Ectodermal cell (in vitro differentiated cells): ENCODE data around the gene RAPGEF4.

Source experiments
- H3K27ac ChIP-seq: 2 replicates; pipeline ENCODE4 v1.7.0; 2013; ENCODE audit warnings: mild to moderate bottlenecking, low read depth, low read length; ENCODE audit not compliant: insufficient read depth, poor library complexity, severe bottlenecking
- H3K27me3 ChIP-seq: 2 replicates; pipeline ENCODE4 v1.7.0; 2013; ENCODE audit warnings: mild to moderate bottlenecking, low read length; ENCODE audit not compliant: insufficient read depth, control insufficient read depth, poor library complexity, severe bottlenecking
- H3K36me3 ChIP-seq: one replicate; pipeline ENCODE4 v1.7.0; 2013; ENCODE audit warnings: low read length; ENCODE audit not compliant: control insufficient read depth, insufficient read depth
- H3K4me1 ChIP-seq: one replicate; pipeline ENCODE4 v1.7.0; 2013; ENCODE audit warnings: low read length; ENCODE audit not compliant: control insufficient read depth, insufficient read depth
- H3K4me3 ChIP-seq: 2 replicates; pipeline ENCODE4 v1.7.0; 2013; ENCODE audit warnings: low read depth, low read length, control low read depth; ENCODE audit not compliant: insufficient read depth
- H3K9me3 ChIP-seq: 2 replicates; pipeline ENCODE4 v1.7.0; 2013; ENCODE audit warnings: mild to moderate bottlenecking, low read length, moderate library complexity; ENCODE audit not compliant: control insufficient read depth
- WGBS, 2 experiments: methylation state at CpG; one replicate each; pipeline ENCODE4 v1.1.7; 2013; ENCODE audit warnings: missing lambda C conversion rate in 2 of 2; 5-methylcytosine and 5-hydroxymethylcytosine counted together

RAPGEF4 gene

GRCh38 chr2:172869861-172870260 lies 134.2 kb downstream of the RAPGEF4 start:
- 90 to 92% methylated on average over 5 of the region's 5 CpGs for whole genome bisulfite sequencing, 2 experiments
- Histone ChIP-seq H3K27me3 (no peaks in the 10 kb centered on the region), H3K4me3 (no peak overlapping the region), H3K36me3 (no peaks in the 10 kb centered on the region), H3K27ac (no peak overlapping the region), H3K9me3 (no peaks in the 10 kb centered on the region), H3K4me1 (no peaks in the 10 kb centered on the region)

GRCh38 chr2:172870396-172870795 lies 134.8 kb downstream of the RAPGEF4 start:
- Histone ChIP-seq H3K9me3 (no peaks in the 10 kb centered on the region), H3K4me1 (no peaks in the 10 kb centered on the region), H3K36me3 (no peaks in the 10 kb centered on the region), H3K4me3 (no peak overlapping the region), H3K27me3 (no peaks in the 10 kb centered on the region), H3K27ac (no peak overlapping the region)
- WGBS, 2 experiments, result 85 to 88% methylated on average over 2 of the region's 2 CpGs

DNA sequence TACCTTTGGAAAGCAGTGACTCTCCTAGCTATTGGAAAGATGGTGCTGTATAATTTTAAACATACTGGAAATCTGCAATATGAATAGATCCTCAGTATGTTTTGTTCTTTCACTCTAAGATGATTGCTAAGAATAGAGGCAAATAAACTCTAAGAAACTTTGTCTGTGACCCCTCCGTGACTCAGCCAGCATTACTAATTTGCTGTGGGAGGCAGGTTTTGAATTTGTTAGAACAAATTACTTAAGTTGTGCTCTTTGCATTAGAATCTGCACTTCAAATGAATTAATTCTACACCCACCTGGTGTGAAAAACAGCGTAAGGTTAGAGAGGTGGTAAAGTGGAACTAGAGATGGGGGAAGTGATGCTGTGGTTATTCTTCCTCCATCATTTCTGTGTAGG lies 142.2 kb downstream of the RAPGEF4 start:
- H3K27me3 ChIP-seq, result no peaks in the 10 kb centered on the region
- no peaks in the 10 kb centered on the region for H3K4me1 ChIP-seq
- H3K36me3 ChIP-seq, result no peaks in the 10 kb centered on the region
- WGBS, 2 experiments, result 89 to 100% methylated on average over 1 of the region's 2 CpGs
- no peaks in the 10 kb centered on the region for H3K9me3 ChIP-seq
- no peak overlapping the region for H3K4me3 ChIP-seq
- no peak overlapping the region for H3K27ac ChIP-seq

DNA sequence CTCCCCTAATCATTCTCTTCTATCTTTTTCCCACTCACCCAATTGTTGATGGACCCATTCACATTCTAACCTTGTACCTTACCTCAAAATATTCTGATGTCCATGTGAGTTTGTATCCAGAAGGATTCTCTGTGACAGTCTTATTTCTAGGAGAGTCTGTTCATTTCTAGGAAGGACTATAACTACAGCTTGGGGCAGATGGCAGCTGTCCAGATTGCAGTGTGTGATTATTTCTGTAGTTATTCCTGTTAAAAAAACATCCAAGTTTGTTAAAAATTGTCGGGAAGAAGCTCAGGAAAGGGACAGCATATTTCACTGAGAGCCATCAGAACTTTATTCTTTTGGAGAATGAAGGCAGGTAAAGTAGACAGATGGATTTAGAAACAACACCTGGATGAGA lies 142.6 kb downstream of the RAPGEF4 start:
- Histone ChIP-seq H3K36me3 (no peaks in the 10 kb centered on the region), H3K27ac (no peak overlapping the region), H3K9me3 (no peaks in the 10 kb centered on the region), H3K4me1 (no peaks in the 10 kb centered on the region), H3K27me3 (no peaks in the 10 kb centered on the region), H3K4me3 (no peak overlapping the region)
- 95 to 100% methylated on average over 1 of the region's 1 CpG for WGBS, 2 experiments

DNA sequence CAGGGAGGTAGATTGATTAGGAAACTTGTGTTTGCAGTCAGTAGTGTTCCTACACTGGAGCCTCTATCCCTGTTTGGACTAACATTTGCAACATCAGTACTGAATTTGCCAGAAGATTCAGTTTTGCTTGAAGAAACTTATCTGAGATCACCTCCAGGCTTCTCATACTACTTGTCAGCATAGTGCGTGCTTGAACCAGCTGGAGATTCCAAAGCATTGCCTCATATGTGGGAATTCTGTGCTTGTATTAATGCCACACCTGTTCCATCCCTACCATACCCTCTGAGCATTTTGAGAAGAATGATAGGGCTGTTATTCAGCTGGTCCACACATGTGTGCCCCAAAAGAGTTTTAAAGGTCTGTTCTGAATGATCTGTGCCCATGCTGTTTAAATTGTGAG lies 148.7 kb downstream of the RAPGEF4 start:
- no peaks in the 10 kb centered on the region for H3K4me1 ChIP-seq
- no peaks in the 10 kb centered on the region for H3K36me3 ChIP-seq
- H3K27me3 ChIP-seq, result no peaks in the 10 kb centered on the region
- H3K4me3 ChIP-seq, result no peak overlapping the region
- H3K27ac ChIP-seq, result no peak overlapping the region
- no peaks in the 10 kb centered on the region for H3K9me3 ChIP-seq
- WGBS, 2 experiments, result 100% methylated on average over 1 of the region's 1 CpG

GRCh38 chr2:172885996-172886395 lies 150.4 kb downstream of the RAPGEF4 start:
- H3K27me3 ChIP-seq, result no peaks in the 10 kb centered on the region
- 86 to 90% methylated on average over 3 of the region's 3 CpGs for WGBS, 2 experiments

GRCh38 chr2:172887280-172887679 lies 151.6 kb downstream of the RAPGEF4 start:
- no peak overlapping the region for H3K27ac ChIP-seq
- no peaks in the 10 kb centered on the region for H3K27me3 ChIP-seq
- H3K36me3 ChIP-seq, result no peaks in the 10 kb centered on the region
- no peaks in the 10 kb centered on the region for H3K4me1 ChIP-seq
- H3K9me3 ChIP-seq, result no peaks in the 10 kb centered on the region
- WGBS, 2 experiments, result 97 to 100% methylated on average over 2 of the region's 2 CpGs
- no peak overlapping the region for H3K4me3 ChIP-seq

More at GRCh38 chr2:172885996-172886395, 150.4 kb downstream of the RAPGEF4 start:
- Histone ChIP-seq H3K4me1 (no peaks in the 10 kb centered on the region), H3K4me3 (no peak overlapping the region), H3K36me3 (no peaks in the 10 kb centered on the region), H3K27ac (no peak overlapping the region), H3K9me3 (no peaks in the 10 kb centered on the region)

DNA sequence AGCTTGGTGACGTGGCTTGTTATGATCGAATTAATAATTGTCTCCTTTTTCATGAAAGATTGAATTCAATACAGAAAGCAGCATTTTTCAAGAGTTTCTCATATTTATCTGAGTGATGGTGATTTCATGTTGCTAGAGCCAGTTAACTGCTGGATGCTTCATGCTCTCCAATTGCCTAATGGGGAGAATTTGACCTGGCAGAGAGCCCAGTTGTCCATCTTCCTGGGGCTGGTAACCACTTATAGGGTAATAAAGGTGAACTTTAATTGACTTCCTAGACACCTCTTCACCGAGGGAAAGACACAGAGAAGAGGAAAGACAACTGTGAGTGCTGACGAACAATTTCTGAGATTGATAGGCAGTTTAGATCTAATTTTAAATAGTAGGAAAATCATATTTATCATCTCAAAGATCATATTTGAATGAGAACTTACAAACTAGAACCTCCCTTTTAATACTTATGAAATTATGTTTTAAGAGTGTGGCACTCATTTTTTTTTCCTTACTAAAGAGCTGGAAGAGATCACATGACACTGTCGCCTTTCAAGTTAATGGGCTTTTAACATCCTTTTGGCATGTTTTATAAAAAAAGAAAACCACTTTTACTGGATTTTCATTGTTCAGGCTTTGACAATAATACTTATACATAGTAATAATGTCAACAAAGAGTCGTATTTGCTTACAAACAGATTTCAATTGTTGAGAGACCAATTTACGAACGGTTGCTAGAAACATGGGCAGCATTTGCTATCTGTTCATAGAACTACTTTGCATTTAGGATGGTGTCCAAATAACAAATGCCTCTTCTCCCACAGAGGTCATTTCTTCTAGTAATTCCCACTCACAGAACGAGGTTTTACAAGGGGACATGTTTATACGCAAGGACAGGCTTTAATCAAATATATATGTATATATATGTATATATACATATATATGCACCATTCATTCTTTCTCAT lies 153.3 kb downstream of the RAPGEF4 start:
- H3K27ac ChIP-seq, result no peak overlapping the region

GRCh38 chr2:172889768-172890430 lies 154.3 kb downstream of the RAPGEF4 start:
- Histone ChIP-seq H3K36me3 (no peaks in the 10 kb centered on the region), H3K4me3 (no peak overlapping the region), H3K27ac (no peak overlapping the region), H3K27me3 (no peaks in the 10 kb centered on the region), H3K4me1 (no peaks in the 10 kb centered on the region), H3K9me3 (no peaks in the 10 kb centered on the region)
- WGBS, 2 experiments, result 92% methylated on average over 7 of the region's 7 CpGs

More for the DNA sequence above, 153.3 kb downstream of the RAPGEF4 start:
- Histone ChIP-seq H3K36me3 (no peaks in the 10 kb centered on the region), H3K27me3 (no peaks in the 10 kb centered on the region), H3K4me3 (no peak overlapping the region), H3K9me3 (no peaks in the 10 kb centered on the region), H3K4me1 (no peaks in the 10 kb centered on the region)
- 97 to 98% methylated on average over 5 to 8 of the region's 10 CpGs for WGBS, 2 experiments

DNA sequence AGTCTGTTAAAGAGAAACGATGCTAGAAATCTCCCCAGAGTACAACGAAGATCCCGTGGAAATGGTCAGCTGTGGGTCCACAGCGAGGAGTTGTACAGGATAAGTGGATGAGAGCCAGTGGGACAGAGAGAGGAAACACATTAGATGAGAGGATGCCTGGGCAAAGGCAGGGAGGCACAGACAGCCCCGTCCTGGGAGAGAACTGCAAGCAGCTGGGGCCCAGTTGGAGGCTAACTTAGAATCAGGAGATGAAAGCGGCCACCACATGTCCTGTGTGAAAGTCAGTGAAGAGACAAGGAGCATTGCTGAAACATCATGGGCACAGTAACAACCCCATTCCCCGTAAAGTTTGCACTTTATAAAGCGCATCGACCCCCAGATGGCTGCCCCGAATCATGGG lies 157.5 kb downstream of the RAPGEF4 start:
- Histone ChIP-seq H3K9me3 (no peaks in the 10 kb centered on the region), H3K36me3 (no peaks in the 10 kb centered on the region), H3K27me3 (no peaks in the 10 kb centered on the region), H3K27ac (no peak overlapping the region), H3K4me3 (no peak overlapping the region), H3K4me1 (no peaks in the 10 kb centered on the region)
- WGBS, 2 experiments, result 88 to 90% methylated on average over 10 of the region's 10 CpGs
